Panc1 (cell line): ENCODE results near the gene FGD3. TPM values are rescaled to one million over a fixed set of nuclear protein-coding genes. Genes with fewer than 3 reads are reported as not detected.

ENCODE experiments used
- ATAC-seq: fragments of 200-7000 bp; cut with Tn5 transposase; 2 replicates; pipeline ENCODE4 v1.9.1; 2020; ENCODE audit warnings: mild to moderate bottlenecking, moderate library complexity
- BruUV-seq: library from RNA; stranded (reverse); fragments of 400-500 nt; replicated peaks from 2 replicates; lab custom pipeline; 2021; lab: Mats Ljungman, UMichigan
- CTCF ChIA-PET: fragments of 300-600 bp; sonication (Branson Sonifier 250); formaldehyde crosslinking; loops from one replicate; lab custom pipeline; 2022; ENCODE audit warnings: antibody characterized with exemption; lab: Charles Lee
- POLR2A ChIA-PET: fragments of 300-600 bp; sonication (Branson Sonifier 250); formaldehyde crosslinking; loops from one replicate; lab custom pipeline; 2022; ENCODE audit warnings: antibody characterized with exemption; lab: Charles Lee
- DNase-seq: peaks from one replicate; pipeline ENCODE4 v3.0.0-alpha.2; 2010; ENCODE audit warnings: low read depth, low spot score
- H3K27ac ChIP-seq: 2 replicates; pipeline ENCODE4 v1.5.1; 2011; ENCODE audit warnings: mild to moderate bottlenecking, low read length, inconsistent platforms
- H3K27me3 ChIP-seq: fragments of 200-500 bp; sonication (Bioruptor generic); 2 replicates; pipeline ENCODE4 v1.6.0; 2014; ENCODE audit warnings: low read length, inconsistent platforms; ENCODE audit not compliant: control insufficient read depth, insufficient read depth
- H3K36me3 ChIP-seq: fragments of 200-500 bp; sonication (Bioruptor generic); 2 replicates; pipeline ENCODE4 v1.5.1; 2014; ENCODE audit warnings: inconsistent platforms, mild to moderate bottlenecking, low read length, moderate library complexity; ENCODE audit not compliant: control insufficient read depth, insufficient read depth
- H3K4me1 ChIP-seq: 2 replicates; pipeline ENCODE4 v1.5.1; 2011; ENCODE audit warnings: inconsistent platforms, mild to moderate bottlenecking, low read length, moderate library complexity; ENCODE audit not compliant: control insufficient read depth, insufficient read depth
- H3K4me3 ChIP-seq, 2 experiments: 2 replicates each; pipeline ENCODE4 v1.5.1; 2011 to 2012; ENCODE audit warnings: low read depth in 2 of 2, low read length in 2 of 2, mild to moderate bottlenecking in 2 of 2, inconsistent platforms in 1 of 2, moderate library complexity in 1 of 2
- H3K9me3 ChIP-seq: fragments of 200-500 bp; sonication (Bioruptor generic); 2 replicates; pipeline ENCODE4 v1.5.1; 2014; ENCODE audit warnings: low read depth, mild to moderate bottlenecking, inconsistent platforms, low read length, moderate library complexity; ENCODE audit not compliant: control insufficient read depth, insufficient read depth
- CTCF ChIP-seq: fragments of 450-650 bp; IDR thresholded peaks from 2 replicates; pipeline ENCODE4 v1.5.1; 2017; ENCODE audit warnings: mild to moderate bottlenecking
- POLR2AphosphoS5 ChIP-seq: IDR thresholded peaks from 2 replicates; pipeline ENCODE4 v1.6.1; 2012; ENCODE audit warnings: mild to moderate bottlenecking, low read depth, low read length, moderate library complexity
- REST ChIP-seq, 2 experiments: IDR thresholded peaks; 2 replicates each; pipeline ENCODE4 v1.6.1; 2011 to 2012; ENCODE audit warnings: low read depth in 2 of 2, control low read depth in 1 of 2, low read length in 1 of 2, mild to moderate bottlenecking in 1 of 2, moderate library complexity in 1 of 2; ENCODE audit not compliant: insufficient read depth in 1 of 2
- SIN3A ChIP-seq: IDR thresholded peaks from 2 replicates; pipeline ENCODE4 v1.6.1; 2012; ENCODE audit warnings: low read depth, mild to moderate bottlenecking, low read length, moderate library complexity, borderline replicate concordance; ENCODE audit not compliant: insufficient read depth
- TCF7L2 ChIP-seq: IDR thresholded peaks from 2 replicates; pipeline ENCODE4 v1.6.1; 2011; ENCODE audit warnings: mild to moderate bottlenecking, low read depth, low read length, inconsistent platforms
- in situ Hi-C: cut with HindIII; loops from 2 replicates; pipeline ENCODE4 v1.10.0; 2016; ENCODE audit warnings: low sequenced_read_pairs, low pct_unique_long_range_greater_than_20kb
- intact Hi-C: fragments of 100-400 bp; cut with micrococcal nuclease; formaldehyde crosslinking; loops from one replicate; pipeline ENCODE4 v1.10.0; 2022; ENCODE audit not compliant: unreplicated experiment
- total RNA-seq: library from RNA; stranded (reverse); gene quantifications from one replicate; pipeline ENCODE4 v1.2.1, GENCODE V29; 2021; ENCODE audit not compliant: unreplicated experiment

The FGD3 gene
- total RNA-seq, 1 experiment from 2014 or later, result 0.80 TPM

- Histone ChIP-seq H3K4me1 (no peaks in the 10 kb centered on the region), H3K9me3 (no peaks in the 10 kb centered on the region), H3K36me3 (no peaks in the 10 kb centered on the region), H3K27ac (no peak overlapping the region), H3K4me3 (no peak overlapping the region), H3K27me3 (no peaks in the 10 kb centered on the region)
- in situ Hi-C loops, result no loop called here
- intact Hi-C loops, result no loop called here
- TF ChIP-seq TCF7L2 (no peak), POLR2AphosphoS5 (no peak), CTCF (no peak), SIN3A (no peak), REST (IDR thresholded peaks at IDR 0.05; ENCODE audit: insufficient read depth in 1 of 2, low read depth in 2 of 2, low read length in 1 of 2) (no peak)
- no peak for DNase-seq
- ChIA-PET CTCF (no interaction called here), POLR2A (no interaction called here)
- no TSS peak for BruUV-seq
- no peak for ATAC-seq
Observed at GRCh38 chr9:92934321-92934720, 13.0 kb upstream of the FGD3 start.

- intact Hi-C loops (no loop called here), in situ Hi-C loops (no loop called here)
- H3K9me3 ChIP-seq, result no peaks in the 10 kb centered on the region
- no peak overlapping the region for H3K4me3 ChIP-seq
- no peak for TF ChIP-seq SIN3A
- TF ChIP-seq POLR2AphosphoS5, result no peak
- no peak for TF ChIP-seq TCF7L2
- no peak for TF ChIP-seq CTCF
- TF ChIP-seq REST (IDR thresholded peaks at IDR 0.05; ENCODE audit: insufficient read depth in 1 of 2, low read depth in 2 of 2, low read length in 1 of 2), result no peak
- DNase-seq (no peak), ATAC-seq (no peak)
- H3K36me3 ChIP-seq, result no peaks in the 10 kb centered on the region
- no TSS peak for BruUV-seq
- H3K4me1 ChIP-seq, result no peaks in the 10 kb centered on the region
- H3K27ac ChIP-seq, result no peak overlapping the region
- CTCF ChIA-PET, result no interaction called here
- H3K27me3 ChIP-seq, result no peaks in the 10 kb centered on the region
- POLR2A ChIA-PET, result no interaction called here
Observed at GRCh38 chr9:92938025-92938424, 9.3 kb upstream of the FGD3 start.
